K562 (cell line): ENCODE results near the gene TUBB4B. TPM values are rescaled to one million over a fixed set of nuclear protein-coding genes. Genes with fewer than 3 reads are reported as not detected.

Experiments
- BHLHE40 ChIP-seq: IDR thresholded peaks from 2 replicates; pipeline ENCODE4 v1.6.1; 2011; ENCODE audit warnings: low read length, improper control_type of control experiment
- BRCA1 ChIP-seq, 2 experiments: fragments of 450-650 bp in 1 of 2; sonication (generic) in 1 of 2; formaldehyde crosslinking in 1 of 2; IDR thresholded peaks; 2 replicates each; pipeline versions ENCODE4 v1.5.0 to v1.6.1; 2017 to 2020; ENCODE audit warnings: mild to moderate bottlenecking in 1 of 2, missing genetic modification reagents in 1 of 2
- BRD9 ChIP-seq: fragments of 450-650 bp; IDR thresholded peaks from 2 replicates; pipeline ENCODE4 v1.6.1; 2018; ENCODE audit warnings: low read depth; ENCODE audit not compliant: partially characterized antibody
- CCAR2 ChIP-seq: fragments of 200-400 bp; formaldehyde crosslinking; IDR thresholded peaks from 2 replicates; pipeline ENCODE4 v1.6.1; 2017; ENCODE audit warnings: mild to moderate bottlenecking, low read depth, low read length
- GABPA ChIP-seq: fragments of 200-800 bp; sonication (Bioruptor generic); conservative IDR thresholded peaks from 2 replicates; pipeline ENCODE4 v1.6.1; 2016; ENCODE audit warnings: low read depth, missing genetic modification characterization, missing compliant biosample characterization
- GTF2E2 ChIP-seq: fragments of 200-800 bp; sonication (Bioruptor generic); IDR thresholded peaks from 2 replicates; pipeline ENCODE4 v1.6.1; 2016; ENCODE audit warnings: missing genetic modification characterization, missing compliant biosample characterization
- HMGN3 ChIP-seq: IDR thresholded peaks from 2 replicates; pipeline ENCODE4 v1.6.1; 2011; ENCODE audit warnings: borderline replicate concordance, low read depth, mild to moderate bottlenecking, mixed read lengths, low read length; ENCODE audit not compliant: insufficient read length; ENCODE audit errors: extremely low read depth
- NCOA2 ChIP-seq, 2 experiments: fragments of 450-650 bp; IDR thresholded peaks; 2 replicates each; pipeline ENCODE4 v1.6.1; 2018; ENCODE audit warnings: mild to moderate bottlenecking in 2 of 2, moderate library complexity in 1 of 2; ENCODE audit not compliant: partially characterized antibody in 2 of 2
- NFRKB ChIP-seq: fragments of 450-650 bp; IDR thresholded peaks from 2 replicates; pipeline ENCODE4 v1.6.1; 2016; ENCODE audit warnings: low read depth
- SLC30A9 ChIP-seq: fragments of 250-450 bp; sonication (Bioruptor Pico); IDR thresholded peaks from 2 replicates; pipeline ENCODE4 v1.8.0; 2022; ENCODE audit warnings: mild to moderate bottlenecking, moderate library complexity
- SMC3 ChIP-seq: conservative IDR thresholded peaks from 2 replicates; pipeline ENCODE4 v1.6.1; 2011; ENCODE audit warnings: low read depth, low read length, improper control_type of control experiment; ENCODE audit not compliant: insufficient read depth
- STAT5A ChIP-seq: IDR thresholded peaks from 2 replicates; pipeline ENCODE4 v1.6.1; 2012; ENCODE audit warnings: low read length, inconsistent platforms, borderline replicate concordance
- polyA plus RNA-seq, 8 experiments: library from polyadenylated mRNA; depleted of rRNA in 4 of 8; stranded (reverse) in 5 of 8; unstranded in 3 of 8; fragments of >200 nt; fragmentation: Nextera tagmentation in 2 of 8; fragmentation: Illumina TruSeq in 1 of 8; extraction: Ambion mirVana in 2 of 8; extraction: Trizol in 1 of 8; gene quantifications; 2 replicates each; pipeline versions ENCODE4 v1.2.1 to v1.2.3, GENCODE V29; 2011 to 2014; ENCODE audit warnings: inconsistent platforms in 1 of 8, missing spikeins in 1 of 8
- total RNA-seq, 7 experiments: library from RNA; depleted of rRNA in 6 of 7; stranded (reverse); fragments of >200 nt in 6 of 7; fragmentation: Illumina TruSeq in 2 of 7; extraction: Trizol in 2 of 7; gene quantifications; 2 replicates each; pipeline versions ENCODE4 v1.2.1 to v1.2.3, GENCODE V29; 2011 to 2021; ENCODE audit warnings: low replicate concordance in 1 of 7
- TF ChIP-seq, protein P1 (sequence below): sonication (generic); formaldehyde crosslinking; IDR thresholded peaks from 2 replicates; pipeline ENCODE4 v1.5.0; 2020; ENCODE audit warnings: missing genetic modification reagents
- TF ChIP-seq, protein P2 (sequence below), 2 experiments: IDR thresholded peaks in 1 of 2; conservative IDR thresholded peaks in 1 of 2; 2 replicates each; pipeline ENCODE4 v1.6.1; 2016; ENCODE audit warnings: low read depth in 2 of 2, mild to moderate bottlenecking in 1 of 2, missing compliant biosample characterization in 1 of 2, missing genetic modification characterization in 1 of 2, moderate library complexity in 1 of 2
- TF ChIP-seq, protein P3 (sequence below): fragments of 250-450 bp; sonication (Bioruptor Pico); IDR thresholded peaks from 2 replicates; pipeline ENCODE4 v1.4.0; 2020; ENCODE audit warnings: mild to moderate bottlenecking, moderate library complexity
- TF ChIP-seq, protein P4 (sequence below): sonication (generic); formaldehyde crosslinking; IDR thresholded peaks from 2 replicates; pipeline ENCODE4 v1.8.0; 2022; ENCODE audit warnings: missing genetic modification reagents, mild to moderate bottlenecking, borderline replicate concordance

Gene TUBB4B
- total and polyA plus RNA-seq, 9 of the 15 experiments (the other 6 are each of a cell fraction or from before 2014, with no cell fraction given): 24.1 to 443 (median 268) TPM

DNA sequence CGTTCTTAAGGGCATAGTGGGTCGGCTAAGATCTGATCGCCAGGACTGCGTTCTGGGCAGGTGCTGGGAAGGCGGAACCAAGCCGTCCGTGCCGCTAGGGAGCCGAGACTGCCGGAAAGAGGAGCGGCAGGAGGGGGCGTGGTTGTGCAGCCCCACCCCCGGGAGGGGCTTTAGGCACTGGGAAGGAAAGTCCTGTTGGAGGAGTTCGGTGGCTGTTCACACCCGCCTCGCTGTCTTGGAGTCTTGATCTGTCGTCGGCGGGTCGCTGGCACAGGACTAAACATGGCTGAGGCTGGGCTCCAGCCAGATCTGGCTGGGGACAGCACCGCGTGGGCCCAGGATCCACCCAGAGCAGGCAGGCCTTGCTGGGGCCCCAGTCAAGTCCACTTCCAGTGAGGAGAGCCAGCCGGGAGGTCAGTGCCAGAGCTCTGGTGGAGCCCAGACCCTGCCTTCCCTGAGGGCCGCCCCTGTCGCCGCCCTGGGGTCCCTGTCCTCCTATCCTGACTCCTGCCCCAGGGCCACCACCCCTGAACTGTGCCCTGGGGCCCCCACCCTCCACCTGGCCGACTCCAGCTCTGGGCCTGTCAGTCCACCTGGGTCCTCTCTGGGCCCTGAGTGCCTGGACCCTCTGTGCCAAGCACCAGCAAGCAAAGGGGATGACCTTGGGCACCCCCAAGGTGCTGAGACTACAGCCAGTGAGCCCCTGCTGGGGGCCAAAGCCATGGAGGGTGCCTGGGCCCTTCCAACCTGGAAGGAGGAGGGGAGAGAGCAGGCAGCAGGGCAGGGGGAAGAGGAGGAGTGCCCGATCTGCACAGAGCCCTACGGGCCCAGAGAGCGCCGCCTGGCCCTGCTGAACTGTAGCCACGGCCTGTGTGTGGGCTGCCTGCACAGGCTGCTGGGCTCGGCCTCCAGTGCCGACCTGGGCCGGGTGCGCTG, 23.5 kb upstream of the TUBB4B start (continued):
- TF ChIP-seq GTF2E2 (tag): no peak
- no peak for TF ChIP-seq BRD9
- no peak for TF ChIP-seq SLC30A9 (CRISPR knock-in tag)
- no peak for TF ChIP-seq NCOA2 (IDR thresholded peaks at IDR 0.05; ENCODE audit: partially characterized antibody in 2 of 2)
- TF ChIP-seq, protein P1, sequence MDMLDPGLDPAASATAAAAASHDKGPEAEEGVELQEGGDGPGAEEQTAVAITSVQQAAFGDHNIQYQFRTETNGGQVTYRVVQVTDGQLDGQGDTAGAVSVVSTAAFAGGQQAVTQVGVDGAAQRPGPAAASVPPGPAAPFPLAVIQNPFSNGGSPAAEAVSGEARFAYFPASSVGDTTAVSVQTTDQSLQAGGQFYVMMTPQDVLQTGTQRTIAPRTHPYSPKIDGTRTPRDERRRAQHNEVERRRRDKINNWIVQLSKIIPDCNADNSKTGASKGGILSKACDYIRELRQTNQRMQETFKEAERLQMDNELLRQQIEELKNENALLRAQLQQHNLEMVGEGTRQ (CRISPR knock-in tag): no peak
- peak; percentile 52 for TF ChIP-seq HMGN3
- TF ChIP-seq, protein P2, sequence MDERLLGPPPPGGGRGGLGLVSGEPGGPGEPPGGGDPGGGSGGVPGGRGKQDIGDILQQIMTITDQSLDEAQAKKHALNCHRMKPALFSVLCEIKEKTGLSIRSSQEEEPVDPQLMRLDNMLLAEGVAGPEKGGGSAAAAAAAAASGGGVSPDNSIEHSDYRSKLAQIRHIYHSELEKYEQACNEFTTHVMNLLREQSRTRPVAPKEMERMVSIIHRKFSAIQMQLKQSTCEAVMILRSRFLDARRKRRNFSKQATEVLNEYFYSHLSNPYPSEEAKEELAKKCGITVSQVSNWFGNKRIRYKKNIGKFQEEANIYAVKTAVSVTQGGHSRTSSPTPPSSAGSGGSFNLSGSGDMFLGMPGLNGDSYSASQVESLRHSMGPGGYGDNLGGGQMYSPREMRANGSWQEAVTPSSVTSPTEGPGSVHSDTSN (CRISPR knock-in tag; IDR thresholded peaks at IDR 0.05; ENCODE audit: low read depth): no peak
- TF ChIP-seq, protein P2 (tag; conservative IDR thresholded peaks at IDR 0.05; ENCODE audit: low read depth): no peak
- TF ChIP-seq SMC3: no peak
- TF ChIP-seq CCAR2: no peak
- TF ChIP-seq GABPA (tag): peak; percentile 86
- no peak for TF ChIP-seq BRCA1 (IDR thresholded peaks at IDR 0.05)
- no peak for TF ChIP-seq BRCA1 (CRISPR knock-in tag; IDR thresholded peaks at IDR 0.05)
- no peak for TF ChIP-seq STAT5A
- TF ChIP-seq, protein P3, sequence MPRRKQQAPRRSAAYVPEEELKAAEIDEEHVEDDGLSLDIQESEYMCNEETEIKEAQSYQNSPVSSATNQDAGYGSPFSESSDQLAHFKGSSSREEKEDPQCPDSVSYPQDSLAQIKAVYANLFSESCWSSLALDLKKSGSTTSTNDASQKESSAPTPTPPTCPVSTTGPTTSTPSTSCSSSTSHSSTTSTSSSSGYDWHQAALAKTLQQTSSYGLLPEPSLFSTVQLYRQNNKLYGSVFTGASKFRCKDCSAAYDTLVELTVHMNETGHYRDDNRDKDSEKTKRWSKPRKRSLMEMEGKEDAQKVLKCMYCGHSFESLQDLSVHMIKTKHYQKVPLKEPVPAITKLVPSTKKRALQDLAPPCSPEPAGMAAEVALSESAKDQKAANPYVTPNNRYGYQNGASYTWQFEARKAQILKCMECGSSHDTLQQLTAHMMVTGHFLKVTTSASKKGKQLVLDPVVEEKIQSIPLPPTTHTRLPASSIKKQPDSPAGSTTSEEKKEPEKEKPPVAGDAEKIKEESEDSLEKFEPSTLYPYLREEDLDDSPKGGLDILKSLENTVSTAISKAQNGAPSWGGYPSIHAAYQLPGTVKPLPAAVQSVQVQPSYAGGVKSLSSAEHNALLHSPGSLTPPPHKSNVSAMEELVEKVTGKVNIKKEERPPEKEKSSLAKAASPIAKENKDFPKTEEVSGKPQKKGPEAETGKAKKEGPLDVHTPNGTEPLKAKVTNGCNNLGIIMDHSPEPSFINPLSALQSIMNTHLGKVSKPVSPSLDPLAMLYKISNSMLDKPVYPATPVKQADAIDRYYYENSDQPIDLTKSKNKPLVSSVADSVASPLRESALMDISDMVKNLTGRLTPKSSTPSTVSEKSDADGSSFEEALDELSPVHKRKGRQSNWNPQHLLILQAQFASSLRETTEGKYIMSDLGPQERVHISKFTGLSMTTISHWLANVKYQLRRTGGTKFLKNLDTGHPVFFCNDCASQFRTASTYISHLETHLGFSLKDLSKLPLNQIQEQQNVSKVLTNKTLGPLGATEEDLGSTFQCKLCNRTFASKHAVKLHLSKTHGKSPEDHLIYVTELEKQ (CRISPR knock-in tag): no peak
- TF ChIP-seq, protein P4, sequence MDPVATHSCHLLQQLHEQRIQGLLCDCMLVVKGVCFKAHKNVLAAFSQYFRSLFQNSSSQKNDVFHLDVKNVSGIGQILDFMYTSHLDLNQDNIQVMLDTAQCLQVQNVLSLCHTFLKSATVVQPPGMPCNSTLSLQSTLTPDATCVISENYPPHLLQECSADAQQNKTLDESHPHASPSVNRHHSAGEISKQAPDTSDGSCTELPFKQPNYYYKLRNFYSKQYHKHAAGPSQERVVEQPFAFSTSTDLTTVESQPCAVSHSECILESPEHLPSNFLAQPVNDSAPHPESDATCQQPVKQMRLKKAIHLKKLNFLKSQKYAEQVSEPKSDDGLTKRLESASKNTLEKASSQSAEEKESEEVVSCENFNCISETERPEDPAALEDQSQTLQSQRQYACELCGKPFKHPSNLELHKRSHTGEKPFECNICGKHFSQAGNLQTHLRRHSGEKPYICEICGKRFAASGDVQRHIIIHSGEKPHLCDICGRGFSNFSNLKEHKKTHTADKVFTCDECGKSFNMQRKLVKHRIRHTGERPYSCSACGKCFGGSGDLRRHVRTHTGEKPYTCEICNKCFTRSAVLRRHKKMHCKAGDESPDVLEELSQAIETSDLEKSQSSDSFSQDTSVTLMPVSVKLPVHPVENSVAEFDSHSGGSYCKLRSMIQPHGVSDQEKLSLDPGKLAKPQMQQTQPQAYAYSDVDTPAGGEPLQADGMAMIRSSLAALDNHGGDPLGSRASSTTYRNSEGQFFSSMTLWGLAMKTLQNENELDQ (CRISPR knock-in tag): no peak
- TF ChIP-seq NFRKB: no peak
- TF ChIP-seq BHLHE40: peak; percentile 83
